Nephron progenitor cell (in vitro differentiated cells): ENCODE measurements around the gene CDON.
"Not testable (repeated sequence)": the region's sequence is repeated elsewhere in the genome, so short reads cannot be mapped to it uniquely, and the experiment has no call there.

ENCODE experiments used
- DNase-seq: peaks from one replicate; pipeline ENCODE4 v3.0.0; 2021
- H3K27ac Mint-ChIP-seq: 2 replicates; pipeline ENCODE4 v1.8.0; 2021; ENCODE audit warnings: mild to moderate bottlenecking, moderate library complexity, mixed read lengths
- H3K27me3 Mint-ChIP-seq: 2 replicates; pipeline ENCODE4 v1.8.0; 2021; ENCODE audit warnings: mild to moderate bottlenecking, low read depth, mixed read lengths; ENCODE audit not compliant: poor library complexity
- H3K36me3 Mint-ChIP-seq: 2 replicates; pipeline ENCODE4 v1.8.0; 2021; ENCODE audit warnings: low read depth, mixed read lengths
- H3K4me1 Mint-ChIP-seq: 2 replicates; pipeline ENCODE4 v1.8.0; 2021; ENCODE audit warnings: mixed read lengths
- H3K4me3 Mint-ChIP-seq: 2 replicates; pipeline ENCODE4 v1.8.0; 2021; ENCODE audit warnings: mild to moderate bottlenecking, moderate library complexity, mixed read lengths
- H3K9me3 Mint-ChIP-seq: 2 replicates; pipeline ENCODE4 v1.8.0; 2021; ENCODE audit warnings: mild to moderate bottlenecking, moderate library complexity, mixed read lengths
- TF ChIP-seq, protein P1 (sequence below): fragments of 200-600 bp; sonication (generic); IDR thresholded peaks from 2 replicates; pipeline ENCODE4 v1.5.0; 2021; ENCODE audit warnings: antibody characterized with exemption

Gene CDON

DNA sequence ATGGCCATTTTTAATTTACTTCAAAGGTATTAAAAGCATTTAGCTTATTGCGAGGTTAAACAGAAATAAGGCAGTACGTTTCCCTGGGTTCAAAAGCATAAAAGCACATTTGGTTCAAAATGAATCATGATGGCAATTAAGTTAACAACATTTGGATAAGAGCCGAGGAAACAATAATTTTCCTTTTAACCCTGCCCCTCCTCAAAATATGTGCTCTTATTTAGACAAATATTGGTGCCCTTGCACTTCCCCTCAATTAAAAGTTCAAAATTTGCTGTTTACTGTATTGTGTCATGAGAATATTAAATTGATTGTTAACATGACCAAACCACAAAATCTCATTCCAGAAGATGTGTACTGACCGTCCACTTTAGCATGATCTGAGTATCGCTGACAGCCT lies 68.2 kb downstream of the CDON start:
- Mint-ChIP-seq H3K36me3 (peaks cover 93% of the 10 kb centered on the region), H3K27ac (no peak overlapping the region), H3K27me3 (no peaks in the 10 kb centered on the region), H3K9me3 (peaks cover 1% of the 10 kb centered on the region), H3K4me1 (peaks cover 22% of the 10 kb centered on the region), H3K4me3 (no peak overlapping the region)
- DNase-seq: no peak
- TF ChIP-seq, protein P1, sequence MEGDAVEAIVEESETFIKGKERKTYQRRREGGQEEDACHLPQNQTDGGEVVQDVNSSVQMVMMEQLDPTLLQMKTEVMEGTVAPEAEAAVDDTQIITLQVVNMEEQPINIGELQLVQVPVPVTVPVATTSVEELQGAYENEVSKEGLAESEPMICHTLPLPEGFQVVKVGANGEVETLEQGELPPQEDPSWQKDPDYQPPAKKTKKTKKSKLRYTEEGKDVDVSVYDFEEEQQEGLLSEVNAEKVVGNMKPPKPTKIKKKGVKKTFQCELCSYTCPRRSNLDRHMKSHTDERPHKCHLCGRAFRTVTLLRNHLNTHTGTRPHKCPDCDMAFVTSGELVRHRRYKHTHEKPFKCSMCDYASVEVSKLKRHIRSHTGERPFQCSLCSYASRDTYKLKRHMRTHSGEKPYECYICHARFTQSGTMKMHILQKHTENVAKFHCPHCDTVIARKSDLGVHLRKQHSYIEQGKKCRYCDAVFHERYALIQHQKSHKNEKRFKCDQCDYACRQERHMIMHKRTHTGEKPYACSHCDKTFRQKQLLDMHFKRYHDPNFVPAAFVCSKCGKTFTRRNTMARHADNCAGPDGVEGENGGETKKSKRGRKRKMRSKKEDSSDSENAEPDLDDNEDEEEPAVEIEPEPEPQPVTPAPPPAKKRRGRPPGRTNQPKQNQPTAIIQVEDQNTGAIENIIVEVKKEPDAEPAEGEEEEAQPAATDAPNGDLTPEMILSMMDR: no peak

DNA sequence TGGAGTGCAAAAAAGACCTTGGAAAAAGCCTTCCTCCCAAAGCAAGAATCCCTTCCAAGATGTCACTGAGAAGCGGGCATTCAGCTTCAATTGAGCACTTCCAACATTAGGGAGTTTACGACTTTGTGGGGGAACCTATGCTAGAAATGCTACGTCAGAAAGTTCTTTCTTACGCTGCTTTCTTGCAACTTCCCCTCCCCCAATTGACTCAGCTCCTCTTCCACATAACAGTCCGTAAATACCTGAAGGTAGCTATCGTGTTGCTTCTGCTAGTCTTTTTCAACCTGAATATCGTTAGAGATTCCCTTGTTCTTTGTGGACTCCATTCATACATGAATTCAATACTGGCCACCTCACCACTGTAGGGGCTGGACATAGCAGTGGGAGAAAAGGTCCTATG lies 69.8 kb downstream of the CDON start:
- Mint-ChIP-seq H3K9me3 (no peaks in the 10 kb centered on the region), H3K27ac (peak overlapping the region; percentile 36), H3K4me1 (peaks cover 20% of the 10 kb centered on the region), H3K36me3 (peaks cover 93% of the 10 kb centered on the region), H3K27me3 (no peaks in the 10 kb centered on the region), H3K4me3 (no peak overlapping the region)
- TF ChIP-seq, protein P1: no peak
- no peak for DNase-seq

DNA sequence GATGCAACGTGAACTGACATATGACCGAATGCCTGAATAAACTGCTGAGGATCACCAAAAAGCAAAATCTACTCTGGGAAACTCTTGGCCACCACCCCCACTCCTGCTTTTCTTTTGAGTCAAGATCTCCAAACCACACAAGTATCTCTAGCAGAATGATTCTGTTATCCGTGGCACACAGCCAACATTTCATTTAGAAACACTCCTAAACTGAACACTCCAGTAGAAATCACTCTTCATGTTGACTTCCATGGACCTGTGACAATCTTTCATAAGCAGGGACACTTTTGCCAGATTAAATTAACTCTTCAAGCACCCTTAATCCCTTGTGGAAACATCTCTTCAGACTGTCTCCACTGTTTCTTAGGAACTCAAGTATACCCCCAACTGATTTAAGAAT lies 72.4 kb downstream of the CDON start:
- no peak for DNase-seq
- H3K27ac Mint-ChIP-seq: no peak overlapping the region
- H3K4me1 Mint-ChIP-seq: peaks cover 18% of the 10 kb centered on the region
- H3K4me3 Mint-ChIP-seq: no peak overlapping the region
- TF ChIP-seq, protein P1: no peak
- H3K27me3 Mint-ChIP-seq: peaks cover 3% of the 10 kb centered on the region
- peaks cover 95% of the 10 kb centered on the region for H3K36me3 Mint-ChIP-seq
- no peaks in the 10 kb centered on the region for H3K9me3 Mint-ChIP-seq

DNA sequence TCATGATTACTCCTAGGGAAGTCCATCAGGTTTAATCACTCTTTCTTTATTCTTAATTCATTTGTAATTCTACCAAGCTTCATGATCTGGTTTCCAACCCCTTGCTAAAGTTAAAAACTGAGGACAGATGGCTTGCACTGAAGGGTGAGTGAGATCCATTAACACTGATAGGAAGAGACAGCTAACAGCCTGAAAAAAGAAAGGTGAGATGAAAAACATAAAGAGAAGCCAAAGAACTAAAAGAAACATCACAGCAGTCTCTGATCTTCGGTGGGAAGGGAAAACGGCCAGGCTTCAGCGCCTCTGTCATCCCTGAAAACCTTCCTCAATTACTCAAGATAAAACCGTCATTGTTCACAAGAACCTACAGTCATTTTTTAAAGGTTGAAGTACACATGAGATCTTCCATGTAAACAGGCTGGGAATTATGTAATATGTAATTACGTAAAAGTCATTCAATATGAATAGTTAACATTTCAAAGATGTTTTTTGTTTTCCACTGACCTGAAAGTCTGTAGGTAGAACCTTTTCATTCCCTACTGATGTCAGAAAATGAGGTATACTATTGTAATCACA lies 75.5 kb downstream of the CDON start:
- TF ChIP-seq, protein P1: no peak
- H3K4me3 Mint-ChIP-seq: no peak overlapping the region
- peaks cover 89% of the 10 kb centered on the region for H3K36me3 Mint-ChIP-seq
- peaks cover 5% of the 10 kb centered on the region for H3K4me1 Mint-ChIP-seq
- peaks cover 3% of the 10 kb centered on the region for H3K27me3 Mint-ChIP-seq
- no peak for DNase-seq
- H3K27ac Mint-ChIP-seq: peak overlapping the region; percentile 62
- H3K9me3 Mint-ChIP-seq: no peaks in the 10 kb centered on the region

DNA sequence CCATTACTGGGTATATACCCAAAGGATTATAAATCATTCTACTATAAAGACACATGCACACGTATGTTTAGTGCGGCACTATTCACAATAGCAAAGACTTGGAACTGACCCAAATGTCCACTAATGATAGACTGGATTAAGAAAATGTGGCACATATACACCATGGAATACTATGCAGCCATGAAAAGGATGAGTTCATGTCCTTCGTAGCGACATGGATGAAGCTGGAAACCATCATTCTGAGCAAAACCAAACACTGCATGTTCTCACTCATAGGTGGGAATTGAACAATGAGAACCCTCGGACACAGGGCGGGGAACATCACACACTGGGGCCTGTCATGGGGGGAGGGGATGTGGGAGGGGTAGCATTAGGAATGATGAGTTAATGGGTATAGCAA lies 76.7 kb downstream of the CDON start:
- H3K27me3 Mint-ChIP-seq, DNase-seq, H3K9me3 Mint-ChIP-seq, H3K4me1 Mint-ChIP-seq, H3K4me3 Mint-ChIP-seq, H3K27ac Mint-ChIP-seq: not testable (repeated sequence)
- H3K36me3 Mint-ChIP-seq: peaks cover 89% of the 10 kb centered on the region

DNA sequence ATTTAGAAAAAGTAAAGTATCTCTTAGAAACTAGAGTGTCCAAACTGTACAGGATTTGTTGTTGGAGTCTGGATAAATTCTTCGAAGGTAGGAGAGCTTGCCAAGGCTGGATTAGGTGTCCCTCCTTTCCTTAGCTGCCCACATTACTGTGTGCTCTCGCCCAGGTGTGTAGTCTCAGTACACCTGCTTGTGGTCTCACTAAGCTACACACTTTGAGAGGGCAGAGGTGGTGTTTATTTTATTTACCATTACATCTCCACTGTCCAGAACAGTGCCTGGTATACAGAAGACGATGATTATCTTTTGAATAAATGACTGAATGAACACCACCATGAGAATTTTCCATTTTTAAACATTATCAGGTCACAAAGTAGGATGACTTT lies 80.3 kb downstream of the CDON start:
- H3K4me1 Mint-ChIP-seq: peaks cover 9% of the 10 kb centered on the region
- peaks cover 3% of the 10 kb centered on the region for H3K27me3 Mint-ChIP-seq
- H3K36me3 Mint-ChIP-seq: peaks cover 76% of the 10 kb centered on the region
- H3K4me3 Mint-ChIP-seq: no peak overlapping the region
- no peak for DNase-seq
- no peaks in the 10 kb centered on the region for H3K9me3 Mint-ChIP-seq
- TF ChIP-seq, protein P1: no peak
- H3K27ac Mint-ChIP-seq: no peak overlapping the region
